Parathyroid adenoma (tissue), 2 donors: ENCODE measurements around the gene PKP4.

Experiments used
- H2AFZ ChIP-seq: fragments of 300-600 bp; sonication (generic); one replicate; pipeline ENCODE4 v1.7.0; 2017; ENCODE audit warnings: antibody characterized with exemption, mild to moderate bottlenecking
- H3K27ac ChIP-seq: fragments of 300-600 bp; sonication (generic); one replicate; pipeline ENCODE4 v1.7.0; 2017
- H3K27me3 ChIP-seq: fragments of 300-600 bp; sonication (generic); one replicate; pipeline ENCODE4 v1.7.0; 2017; ENCODE audit warnings: low read length; ENCODE audit not compliant: control insufficient read depth, insufficient read depth
- H3K36me3 ChIP-seq: fragments of 300-600 bp; sonication (generic); one replicate; pipeline ENCODE4 v1.7.0; 2017; ENCODE audit warnings: low read length; ENCODE audit not compliant: control insufficient read depth, insufficient read depth
- H3K4me1 ChIP-seq: fragments of 300-600 bp; sonication (generic); one replicate; pipeline ENCODE4 v1.7.0; 2017; ENCODE audit warnings: control low read depth
- H3K4me2 ChIP-seq: fragments of 300-600 bp; sonication (generic); one replicate; pipeline ENCODE4 v1.7.0; 2017; ENCODE audit warnings: low read length
- H3K4me3 ChIP-seq: fragments of 300-600 bp; sonication (generic); one replicate; pipeline ENCODE4 v1.7.0; 2017; ENCODE audit warnings: low read depth, low read length
- H3K79me2 ChIP-seq: fragments of 300-600 bp; sonication (generic); one replicate; pipeline ENCODE4 v1.7.0; 2017; ENCODE audit warnings: control low read depth
- H3K9ac ChIP-seq: fragments of 300-600 bp; sonication (generic); one replicate; pipeline ENCODE4 v1.7.0; 2017; ENCODE audit warnings: mild to moderate bottlenecking
- H3K9me3 ChIP-seq: fragments of 300-600 bp; sonication (generic); one replicate; pipeline ENCODE4 v1.7.0; 2017; ENCODE audit warnings: low read length; ENCODE audit not compliant: control insufficient read depth
- TF ChIP-seq, protein P1 (sequence below): fragments of 300-600 bp; sonication (generic); IDR thresholded peaks from one replicate; pipeline ENCODE4 v1.7.0; 2017; ENCODE audit warnings: antibody characterized with exemption, mild to moderate bottlenecking
- donor health status: primary hyperparathyroidism.

PKP4 gene

DNA sequence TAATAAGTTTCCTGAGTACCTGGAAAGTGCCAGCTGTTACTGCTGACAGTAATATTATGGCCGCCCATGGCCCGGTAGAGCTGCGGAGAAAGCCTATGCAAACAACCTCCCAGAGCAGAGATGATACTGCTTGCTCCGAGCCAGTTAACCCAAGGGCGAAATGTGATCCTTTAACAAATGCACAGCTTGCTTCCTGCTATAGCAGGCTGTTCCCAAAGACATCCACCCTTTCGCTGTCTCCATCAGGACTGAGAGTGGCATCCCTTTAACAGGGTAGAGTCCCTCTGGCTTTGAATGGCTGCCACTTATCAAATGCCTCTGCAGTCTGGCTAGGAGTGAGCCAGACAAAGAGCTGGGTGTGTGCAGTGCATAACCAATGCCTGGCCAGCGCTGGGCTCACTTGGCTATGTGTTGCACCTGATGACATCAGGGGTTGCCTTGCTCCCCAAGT is 268.7 kb downstream of the PKP4 start:
- no peaks in the 10 kb centered on the region for H3K9me3 ChIP-seq
- H3K4me1 ChIP-seq: no peaks in the 10 kb centered on the region
- no peaks in the 10 kb centered on the region for H3K27me3 ChIP-seq
- H3K4me3 ChIP-seq: no peak overlapping the region
- H3K27ac ChIP-seq: no peak overlapping the region
- no peaks in the 10 kb centered on the region for H3K79me2 ChIP-seq
- no peaks in the 10 kb centered on the region for H3K36me3 ChIP-seq
- no peak overlapping the region for H3K4me2 ChIP-seq
- TF ChIP-seq, protein P1, sequence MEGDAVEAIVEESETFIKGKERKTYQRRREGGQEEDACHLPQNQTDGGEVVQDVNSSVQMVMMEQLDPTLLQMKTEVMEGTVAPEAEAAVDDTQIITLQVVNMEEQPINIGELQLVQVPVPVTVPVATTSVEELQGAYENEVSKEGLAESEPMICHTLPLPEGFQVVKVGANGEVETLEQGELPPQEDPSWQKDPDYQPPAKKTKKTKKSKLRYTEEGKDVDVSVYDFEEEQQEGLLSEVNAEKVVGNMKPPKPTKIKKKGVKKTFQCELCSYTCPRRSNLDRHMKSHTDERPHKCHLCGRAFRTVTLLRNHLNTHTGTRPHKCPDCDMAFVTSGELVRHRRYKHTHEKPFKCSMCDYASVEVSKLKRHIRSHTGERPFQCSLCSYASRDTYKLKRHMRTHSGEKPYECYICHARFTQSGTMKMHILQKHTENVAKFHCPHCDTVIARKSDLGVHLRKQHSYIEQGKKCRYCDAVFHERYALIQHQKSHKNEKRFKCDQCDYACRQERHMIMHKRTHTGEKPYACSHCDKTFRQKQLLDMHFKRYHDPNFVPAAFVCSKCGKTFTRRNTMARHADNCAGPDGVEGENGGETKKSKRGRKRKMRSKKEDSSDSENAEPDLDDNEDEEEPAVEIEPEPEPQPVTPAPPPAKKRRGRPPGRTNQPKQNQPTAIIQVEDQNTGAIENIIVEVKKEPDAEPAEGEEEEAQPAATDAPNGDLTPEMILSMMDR: no peak
- H3K9ac ChIP-seq: no peak overlapping the region
- no peak overlapping the region for H2AFZ ChIP-seq

DNA sequence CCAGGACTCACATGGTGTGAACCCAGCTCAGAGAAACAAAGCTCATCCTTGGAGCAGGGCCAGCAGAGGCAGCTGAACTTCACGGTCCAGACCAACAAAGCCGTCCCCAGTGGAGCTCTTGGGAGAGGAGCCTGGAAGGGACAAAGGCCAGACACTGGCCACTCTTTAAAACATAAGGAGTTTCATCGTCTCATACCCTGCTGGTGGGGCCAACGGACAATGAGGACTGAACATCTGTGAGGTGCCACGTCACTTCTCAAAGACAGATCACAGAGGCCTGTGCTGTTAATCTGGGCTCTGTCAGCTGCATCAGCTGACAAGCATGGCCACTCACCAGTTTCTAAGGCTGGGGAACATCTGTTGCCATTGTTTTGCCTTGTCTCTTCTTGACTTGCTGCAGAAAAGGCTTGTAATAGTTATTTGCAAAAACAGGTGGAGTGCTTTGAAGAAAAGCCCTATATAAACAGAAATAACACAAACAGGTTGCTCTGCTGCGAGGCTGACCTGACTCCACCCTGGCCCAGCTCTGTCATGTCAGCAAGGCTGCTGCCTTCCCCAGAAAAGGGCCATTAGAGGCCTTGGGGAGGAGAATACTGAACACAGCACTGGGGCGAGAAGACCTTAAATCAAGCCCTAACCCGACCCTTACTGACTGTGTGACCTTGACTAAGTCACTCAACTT is 270.3 kb downstream of the PKP4 start:
- no peak overlapping the region for H3K4me2 ChIP-seq
- TF ChIP-seq, protein P1: no peak
- H3K79me2 ChIP-seq: no peaks in the 10 kb centered on the region
- H3K36me3 ChIP-seq: no peaks in the 10 kb centered on the region
- H3K9me3 ChIP-seq: no peaks in the 10 kb centered on the region
- H3K4me3 ChIP-seq: no peak overlapping the region
- H3K27me3 ChIP-seq: no peaks in the 10 kb centered on the region
- H3K4me1 ChIP-seq: no peaks in the 10 kb centered on the region
- no peak overlapping the region for H2AFZ ChIP-seq
- no peak overlapping the region for H3K27ac ChIP-seq
- no peak overlapping the region for H3K9ac ChIP-seq

DNA sequence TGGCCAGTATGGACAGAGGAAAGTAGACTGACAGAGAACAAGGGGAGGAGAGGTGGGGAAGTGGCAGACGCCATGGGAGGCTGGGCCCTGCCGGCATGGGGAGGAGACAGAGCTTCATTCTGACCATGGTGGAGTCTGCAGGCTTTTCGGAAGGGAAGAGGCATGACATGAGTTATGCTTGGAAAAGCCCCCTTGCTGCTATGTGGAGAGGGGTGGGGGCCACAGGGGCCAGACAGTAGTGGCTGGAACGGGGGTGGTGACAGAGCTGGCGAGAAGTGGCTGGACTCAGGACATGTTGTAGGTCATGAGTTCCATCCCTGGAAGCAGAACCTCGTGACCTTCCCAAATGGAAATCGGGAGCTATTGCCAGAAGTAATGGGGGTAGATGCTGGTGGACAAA is 271.7 kb downstream of the PKP4 start:
- TF ChIP-seq, protein P1: no peak
- no peak overlapping the region for H3K9ac ChIP-seq
- no peak overlapping the region for H3K4me3 ChIP-seq
- H3K36me3 ChIP-seq: no peaks in the 10 kb centered on the region
- no peaks in the 10 kb centered on the region for H3K4me1 ChIP-seq
- no peaks in the 10 kb centered on the region for H3K27me3 ChIP-seq
- H3K9me3 ChIP-seq: no peaks in the 10 kb centered on the region
- no peaks in the 10 kb centered on the region for H3K79me2 ChIP-seq
- H2AFZ ChIP-seq: no peak overlapping the region
- H3K4me2 ChIP-seq: no peak overlapping the region
- H3K27ac ChIP-seq: no peak overlapping the region

DNA sequence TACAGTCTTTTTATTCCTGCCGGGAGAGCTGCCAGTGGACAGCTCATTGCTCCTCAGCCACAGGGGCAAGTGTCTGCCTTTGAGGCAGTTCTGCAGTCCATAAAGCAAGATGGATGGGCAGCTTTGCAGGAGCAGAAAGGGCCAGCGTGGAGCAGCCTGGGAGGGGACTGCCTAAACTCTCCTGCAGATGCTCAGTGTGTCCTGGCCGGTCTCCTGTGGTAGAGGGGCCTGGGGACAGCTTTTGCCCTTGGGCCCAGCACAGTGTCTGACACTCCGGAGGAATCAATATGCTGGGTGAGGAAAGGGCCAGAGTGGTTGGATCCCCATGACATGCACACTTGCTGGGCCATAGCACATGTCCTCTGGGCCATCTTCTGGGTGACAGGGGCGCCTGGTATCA is 272.7 kb downstream of the PKP4 start:
- Histone ChIP-seq H3K79me2 (no peaks in the 10 kb centered on the region), H3K36me3 (no peaks in the 10 kb centered on the region), H2AFZ (no peak overlapping the region), H3K27me3 (no peaks in the 10 kb centered on the region), H3K4me3 (no peak overlapping the region), H3K9me3 (no peaks in the 10 kb centered on the region), H3K27ac (no peak overlapping the region), H3K4me1 (no peaks in the 10 kb centered on the region), H3K9ac (no peak overlapping the region), H3K4me2 (no peak overlapping the region)
- TF ChIP-seq, protein P1: no peak
